Gastroesophageal sphincter (tissue), 3 donors: ENCODE results near the gene LPCAT4.

Source experiments
- CTCF ChIP-seq, 4 experiments: fragments of 200-600 bp in 2 of 4; fragments of 450-650 bp in 2 of 4; sonication (generic) in 1 of 4; IDR thresholded peaks; one replicate each; pipeline ENCODE4 v1.5.1; 2017 to 2019; ENCODE audit warnings: antibody characterized with exemption in 4 of 4, mild to moderate bottlenecking in 2 of 4, moderate library complexity in 2 of 4
- POLR2A ChIP-seq, 2 donors: fragments of 450-650 bp; IDR thresholded peaks; one replicate each; pipeline ENCODE4 v1.6.1; 2017; ENCODE audit warnings: antibody characterized with exemption in 2 of 2, mild to moderate bottlenecking in 2 of 2, moderate library complexity in 1 of 2

- TF ChIP-seq POLR2A (IDR thresholded peaks at IDR 0.05) (no peak), CTCF (IDR thresholded peaks at IDR 0.05) (no peak)
Observed at GRCh38 chr15:34336231-34336990, 30.6 kb downstream of the LPCAT4 start.
